AG04449 (cell line): Measurements from ENCODE around the gene RBM33.

Source experiments
- CTCF ChIA-PET: fragments of 350-600 bp; formaldehyde crosslinking; extraction: SDS; loops from one replicate; lab custom pipeline; 2021; ENCODE audit warnings: antibody characterized with exemption; lab: Yijun Ruan, JAX
- POLR2A ChIA-PET: fragments of 400-600, 350-600 bp; formaldehyde crosslinking; extraction: SDS; loops from one replicate; lab custom pipeline; 2020; ENCODE audit warnings: antibody characterized with exemption, inconsistent platforms; lab: Yijun Ruan, JAX
- DNase-seq: peaks from one replicate; pipeline ENCODE4 v3.0.0-alpha.2; 2010; ENCODE audit warnings: low read depth, low spot score
- H3K4me3 ChIP-seq: 2 replicates; pipeline ENCODE4 v1.5.1; 2011; ENCODE audit warnings: low read depth, mild to moderate bottlenecking, control low read depth, low read length
- CTCF ChIP-seq: IDR thresholded peaks from one replicate; pipeline ENCODE4 v1.5.1; 2011; ENCODE audit warnings: mild to moderate bottlenecking, moderate library complexity, low read length, control low read depth, inconsistent platforms; ENCODE audit not compliant: insufficient read depth; ENCODE audit errors: missing control alignments

Gene RBM33

GRCh38 chr7:155645662-155646061 lies 1.2 kb downstream of the RBM33 start:
- TF ChIP-seq CTCF: no peak
- H3K4me3 ChIP-seq: peak overlapping the region; percentile 90
- POLR2A ChIA-PET: no interaction called here
- no peak for DNase-seq
- CTCF ChIA-PET: no interaction called here

GRCh38 chr7:155646669-155647068 lies 2.2 kb downstream of the RBM33 start:
- DNase-seq: no peak
- no peak overlapping the region for H3K4me3 ChIP-seq
- ChIA-PET CTCF (no interaction called here), POLR2A (no interaction called here)
- TF ChIP-seq CTCF: no peak

GRCh38 chr7:155647302-155647701 lies 2.8 kb downstream of the RBM33 start:
- POLR2A ChIA-PET: no interaction called here
- CTCF ChIA-PET: no interaction called here
- H3K4me3 ChIP-seq: no peak overlapping the region
- no peak for TF ChIP-seq CTCF
- DNase-seq: no peak

GRCh38 chr7:155647734-155648133 lies 3.3 kb downstream of the RBM33 start:
- DNase-seq: no peak
- ChIA-PET POLR2A (no interaction called here), CTCF (no interaction called here)
- no peak for TF ChIP-seq CTCF
- no peak overlapping the region for H3K4me3 ChIP-seq

- ChIA-PET CTCF (interaction anchor here (1.7 kb wide), 1 partner anchor 50 kb away, joined by 4 read pairs; no protein-coding TSS in a partner anchor), POLR2A (no interaction called here)
- H3K4me3 ChIP-seq: no peak overlapping the region
- no peak for DNase-seq
- TF ChIP-seq CTCF: no peak
Observed at GRCh38 chr7:155648752-155649339, 4.4 kb downstream of the RBM33 start.

GRCh38 chr7:155649588-155649987 lies 5.1 kb downstream of the RBM33 start:
- DNase-seq: no peak
- no peak for TF ChIP-seq CTCF
- ChIA-PET CTCF (interaction anchor here (1.7 kb wide), 1 partner anchor 51 kb away, joined by 4 read pairs; no protein-coding TSS in a partner anchor), POLR2A (no interaction called here)
- no peak overlapping the region for H3K4me3 ChIP-seq
